Mesenchymal stem cell (in vitro differentiated cells and primary cell): Measurements from ENCODE around the gene AMIGO3.
"Not testable (repeated sequence)": the region's sequence is repeated elsewhere in the genome, so short reads cannot be mapped to it uniquely, and the experiment has no call there.

Experiments
- DNase-seq: peaks from one replicate; pipeline ENCODE4 v3.0.0-alpha.2; 2013
- H2AFZ ChIP-seq: one replicate; pipeline ENCODE4 v1.6.1; 2013; ENCODE audit warnings: low read depth, mild to moderate bottlenecking, control low read depth, inconsistent platforms, low read length, moderate library complexity
- H2AK5ac ChIP-seq: 2 replicates; pipeline ENCODE4 v1.6.1; 2013; ENCODE audit warnings: low read length, moderate library complexity, mild to moderate bottlenecking, inconsistent platforms; ENCODE audit not compliant: severe bottlenecking
- H2BK120ac ChIP-seq: one replicate; pipeline ENCODE4 v1.6.1; 2013; ENCODE audit warnings: low read depth, mild to moderate bottlenecking, inconsistent platforms, low read length, moderate library complexity
- H2BK12ac ChIP-seq, 2 experiments: one replicate each; pipeline ENCODE4 v1.6.1; 2013; ENCODE audit warnings: inconsistent platforms in 2 of 2, low read length in 2 of 2, mild to moderate bottlenecking in 2 of 2, moderate library complexity in 2 of 2, control low read depth in 1 of 2
- H2BK15ac ChIP-seq: one replicate; pipeline ENCODE4 v1.6.1; 2013; ENCODE audit warnings: mild to moderate bottlenecking, low read depth, inconsistent platforms; ENCODE audit not compliant: poor library complexity, severe bottlenecking
- H2BK5ac ChIP-seq: 2 replicates; pipeline ENCODE4 v1.6.1; 2013; ENCODE audit warnings: low read depth, mild to moderate bottlenecking, low read length, control low read depth, inconsistent platforms; ENCODE audit not compliant: poor library complexity, severe bottlenecking
- H3K14ac ChIP-seq, 2 experiments: one replicate each; pipeline ENCODE4 v1.6.1; 2013; ENCODE audit warnings: inconsistent platforms in 2 of 2, low read length in 2 of 2, control low read depth in 1 of 2, mild to moderate bottlenecking in 1 of 2, moderate library complexity in 1 of 2
- H3K18ac ChIP-seq, 2 experiments: one replicate each; pipeline ENCODE4 v1.6.1; 2013; ENCODE audit warnings: inconsistent platforms in 2 of 2, low read length in 2 of 2, control low read depth in 1 of 2, low read depth in 1 of 2, mild to moderate bottlenecking in 1 of 2
- H3K23ac ChIP-seq, 2 experiments: one replicate each; pipeline ENCODE4 v1.6.1; 2013; ENCODE audit warnings: inconsistent platforms in 2 of 2, low read length in 2 of 2, mild to moderate bottlenecking in 2 of 2, moderate library complexity in 2 of 2, control low read depth in 1 of 2
- H3K27ac ChIP-seq: 2 replicates; pipeline ENCODE4 v1.5.1; 2013; ENCODE audit warnings: mild to moderate bottlenecking, moderate library complexity, low read length, control low read depth, inconsistent platforms; ENCODE audit not compliant: poor library complexity, severe bottlenecking
- H3K27me3 ChIP-seq, 2 experiments: 2 replicates each; pipeline versions ENCODE4 v1.6.1 to v1.7.0; 2013; ENCODE audit warnings: low read length in 2 of 2, mild to moderate bottlenecking in 2 of 2, moderate library complexity in 2 of 2, control low read depth in 1 of 2, inconsistent platforms in 1 of 2; ENCODE audit not compliant: control insufficient read depth in 1 of 2, insufficient read depth in 1 of 2
- H3K36me3 ChIP-seq, 2 experiments: 2 replicates each; pipeline versions ENCODE4 v1.6.1 to v1.7.0; 2013; ENCODE audit warnings: low read length in 2 of 2, control low read depth in 1 of 2, inconsistent platforms in 1 of 2, low read depth in 1 of 2, mild to moderate bottlenecking in 1 of 2; ENCODE audit not compliant: insufficient read depth in 2 of 2, control insufficient read depth in 1 of 2
- H3K4ac ChIP-seq, 2 experiments: one replicate each; pipeline ENCODE4 v1.6.1; 2013; ENCODE audit warnings: inconsistent platforms in 2 of 2, low read length in 2 of 2, mild to moderate bottlenecking in 2 of 2, moderate library complexity in 2 of 2, control low read depth in 1 of 2, low read depth in 1 of 2
- H3K4me1 ChIP-seq: 2 replicates; pipeline ENCODE4 v1.6.1; 2013; ENCODE audit warnings: low read depth, low read length, control low read depth; ENCODE audit not compliant: control insufficient read depth, insufficient read depth
- H3K4me2 ChIP-seq: 2 replicates; pipeline ENCODE4 v1.6.1; 2013; ENCODE audit warnings: low read length, mild to moderate bottlenecking, inconsistent platforms; ENCODE audit not compliant: poor library complexity, severe bottlenecking
- H3K4me3 ChIP-seq, 2 experiments: 2 replicates each; pipeline versions ENCODE4 v1.5.1 to v1.7.0; 2013; ENCODE audit warnings: low read length in 2 of 2, mild to moderate bottlenecking in 2 of 2, control low read depth in 1 of 2, low read depth in 1 of 2; ENCODE audit not compliant: insufficient read depth in 1 of 2
- H3K79me1 ChIP-seq: replicated peaks from 2 replicates; pipeline ENCODE4 v1.6.1; 2013; ENCODE audit warnings: mild to moderate bottlenecking, control low read depth, low read length, inconsistent platforms; ENCODE audit not compliant: poor library complexity, severe bottlenecking
- H3K9ac ChIP-seq: 2 replicates; pipeline ENCODE4 v1.7.0; 2013; ENCODE audit warnings: mild to moderate bottlenecking, low read length, moderate library complexity
- H3K9me3 ChIP-seq: 2 replicates; pipeline ENCODE4 v1.7.0; 2013; ENCODE audit warnings: mild to moderate bottlenecking, low read length; ENCODE audit not compliant: control insufficient read depth
- H4K8ac ChIP-seq: one replicate; pipeline ENCODE4 v1.6.1; 2013; ENCODE audit warnings: inconsistent platforms, mild to moderate bottlenecking, low read length, moderate library complexity
- H4K91ac ChIP-seq: one replicate; pipeline ENCODE4 v1.6.1; 2013; ENCODE audit warnings: mild to moderate bottlenecking, low read length, inconsistent platforms
- WGBS: methylation state at CpG from one replicate; pipeline ENCODE4 v1.1.7; 2013; ENCODE audit warnings: mixed read lengths; 5-methylcytosine and 5-hydroxymethylcytosine counted together

The AMIGO3 gene

DNA sequence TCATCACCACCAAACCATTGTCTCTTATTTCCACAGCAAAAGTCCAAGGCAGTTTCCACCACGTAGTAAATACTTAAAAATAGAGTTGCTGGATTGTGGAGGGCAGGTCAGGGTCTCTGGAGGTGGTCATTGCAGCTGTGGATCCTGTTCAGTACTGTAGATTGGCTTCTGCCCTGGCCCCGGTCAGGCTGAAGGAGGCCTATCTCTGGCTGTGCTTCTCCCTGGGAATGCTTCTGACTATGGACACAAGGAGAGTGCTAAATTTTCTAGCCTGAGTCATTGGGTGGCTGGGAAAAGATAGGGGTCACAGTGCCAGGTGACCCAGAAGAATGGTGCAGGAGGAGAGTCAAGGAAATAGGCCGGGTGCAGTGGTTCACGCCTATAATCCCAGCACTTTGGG is 30.6 kb upstream of the AMIGO3 start:
- H2AK5ac ChIP-seq: peak overlapping the region; percentile 31
- H2BK120ac ChIP-seq: no peak overlapping the region
- H3K27me3 ChIP-seq: no peaks in the 10 kb centered on the region
- peak; percentile 18 for DNase-seq
- H4K8ac ChIP-seq: no peak overlapping the region
- H4K91ac ChIP-seq: no peak overlapping the region
- peak overlapping the region; percentile 44 for H3K27ac ChIP-seq
- H3K9ac ChIP-seq: no peak overlapping the region
- H3K18ac ChIP-seq: no peak overlapping the region
- peaks cover 13% of the 10 kb centered on the region for H3K4me1 ChIP-seq
- no peak overlapping the region for H2AFZ ChIP-seq
- H3K9me3 ChIP-seq: no peaks in the 10 kb centered on the region
- H2BK12ac ChIP-seq: no peak overlapping the region
- H3K4ac ChIP-seq: no peak overlapping the region
- peaks cover 18% of the 10 kb centered on the region for H3K79me1 ChIP-seq
- no peak overlapping the region for H3K14ac ChIP-seq
- H2BK15ac ChIP-seq: no peak overlapping the region
- 100% methylated on average over 4 of the region's 4 CpGs for WGBS
- no peak overlapping the region for H2BK5ac ChIP-seq
- H3K23ac ChIP-seq: no peak overlapping the region
- H3K4me3 ChIP-seq: no peak overlapping the region
- no peak overlapping the region for H3K4me2 ChIP-seq
- H3K36me3 ChIP-seq: peaks cover 0 to 23% of the 10 kb centered on the region in 2 experiments

DNA sequence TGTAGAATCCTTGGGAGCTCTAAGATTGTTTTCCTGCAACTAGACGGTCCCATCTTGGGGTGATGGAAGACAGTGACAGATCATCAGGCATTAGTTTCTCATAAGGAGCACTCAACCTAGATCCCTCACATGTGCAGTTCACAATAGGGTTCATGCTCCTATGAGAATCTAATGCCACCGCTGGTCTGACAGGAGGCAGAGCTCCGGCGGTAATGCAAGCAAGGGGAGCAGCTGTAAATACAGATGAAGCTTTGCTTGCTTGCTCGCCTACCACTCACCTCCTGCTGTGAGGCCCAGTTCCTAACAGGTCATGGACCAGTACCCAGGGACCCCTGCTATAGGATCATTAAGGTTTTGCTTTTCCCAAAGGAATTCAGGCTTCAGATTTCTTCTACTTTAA is 29.4 kb upstream of the AMIGO3 start:
- H2BK5ac ChIP-seq, H3K14ac ChIP-seq, H2AK5ac ChIP-seq, H2BK120ac ChIP-seq, DNase-seq, H3K9ac ChIP-seq, H2BK12ac ChIP-seq, H3K4me3 ChIP-seq, H3K23ac ChIP-seq, H4K91ac ChIP-seq, H3K4ac ChIP-seq, H4K8ac ChIP-seq, H2AFZ ChIP-seq, H3K18ac ChIP-seq, H3K9me3 ChIP-seq, H3K27me3 ChIP-seq, H2BK15ac ChIP-seq: not testable (repeated sequence)
- WGBS: 93% methylated on average over 5 of the region's 5 CpGs
- peaks cover 13% of the 10 kb centered on the region for H3K4me1 ChIP-seq
- H3K4me2 ChIP-seq: peak overlapping the region; percentile 23
- H3K36me3 ChIP-seq: peaks cover 0 to 31% of the 10 kb centered on the region in 2 experiments
- peak overlapping the region; percentile 51 for H3K27ac ChIP-seq
- peaks cover 16% of the 10 kb centered on the region for H3K79me1 ChIP-seq

DNA sequence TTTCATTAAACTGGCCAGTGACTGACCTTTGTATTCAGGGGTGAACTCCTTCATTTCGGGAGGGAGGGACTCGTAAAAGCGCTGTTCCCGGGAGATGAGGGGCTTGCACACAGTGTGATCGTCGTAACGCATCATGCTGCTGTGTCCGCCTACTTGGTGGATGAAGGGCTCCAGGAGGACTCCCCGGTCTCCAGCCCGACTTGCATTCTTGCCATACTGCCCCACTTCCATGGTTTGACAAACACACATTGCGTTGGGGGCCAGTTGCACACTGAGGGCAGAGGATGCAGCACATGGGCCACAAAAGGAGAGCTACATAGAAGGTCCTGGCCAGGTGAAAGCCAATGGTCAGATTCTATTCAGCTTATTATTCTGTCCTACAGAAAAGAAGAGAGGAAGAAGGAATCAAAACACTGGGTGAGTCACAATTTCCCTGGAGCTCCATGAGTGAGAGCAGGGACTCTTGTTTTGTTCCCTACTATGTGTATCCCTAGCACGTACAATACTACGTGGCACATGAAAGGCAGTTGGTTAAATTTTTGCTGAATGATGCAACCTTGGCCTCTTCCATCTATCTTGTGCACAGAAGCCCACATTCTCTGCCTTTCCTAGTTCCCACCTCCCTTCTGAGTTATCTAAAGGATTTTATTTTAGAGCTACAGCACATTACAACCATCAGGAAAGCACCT is 28.5 kb upstream of the AMIGO3 start:
- Histone ChIP-seq H3K36me3 (peaks cover 6 to 37% of the 10 kb centered on the region in 2 experiments), H2AK5ac (no peak overlapping the region), H3K27me3 (no peaks in the 10 kb centered on the region), H3K9ac (peak overlapping the region; percentile 17), H2BK15ac (no peak overlapping the region), H3K79me1 (peaks cover 18% of the 10 kb centered on the region), H3K18ac (peak overlapping the region in 1 of 2 experiments; percentile 18), H3K4ac (no peak overlapping the region), H2AFZ (no peak overlapping the region), H3K4me1 (peaks cover 13% of the 10 kb centered on the region), H4K8ac (no peak overlapping the region), H4K91ac (no peak overlapping the region), H3K4me3 (no peak overlapping the region), H3K23ac (no peak overlapping the region), H3K27ac (peak overlapping the region; percentile 51), H2BK12ac (no peak overlapping the region), H3K14ac (no peak overlapping the region), H3K9me3 (no peaks in the 10 kb centered on the region), H2BK120ac (no peak overlapping the region), H3K4me2 (no peak overlapping the region), H2BK5ac (no peak overlapping the region)
- WGBS: 91% methylated on average over 13 of the region's 13 CpGs
- peak; percentile 85 for DNase-seq

DNA sequence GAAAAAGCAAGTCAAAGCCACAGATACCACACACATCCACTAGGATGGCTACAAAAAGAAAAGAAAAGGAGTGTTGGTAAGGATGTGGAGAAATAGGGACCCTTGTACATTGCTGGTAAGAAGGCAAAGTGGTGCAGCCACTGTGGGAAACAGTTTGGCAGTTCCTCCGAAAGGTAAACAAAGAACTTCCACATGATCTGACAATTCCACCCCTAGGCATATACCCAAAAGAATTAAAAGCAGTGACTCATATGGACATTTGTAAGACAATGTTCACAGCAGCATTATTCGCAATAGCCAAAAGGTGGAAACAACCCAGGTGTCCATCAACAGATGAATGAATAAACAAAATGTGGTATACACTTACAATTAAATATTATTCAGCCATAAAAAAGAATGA is 26.5 kb upstream of the AMIGO3 start:
- DNase-seq: peak; percentile 54
- H3K4me3 ChIP-seq: no peak overlapping the region
- H2BK15ac ChIP-seq: no peak overlapping the region
- no peak overlapping the region for H4K91ac ChIP-seq
- H3K4me2 ChIP-seq: no peak overlapping the region
- peaks cover 13% of the 10 kb centered on the region for H3K4me1 ChIP-seq
- no peak overlapping the region for H2BK12ac ChIP-seq
- H3K27ac ChIP-seq: no peak overlapping the region
- peaks cover 22% of the 10 kb centered on the region for H3K79me1 ChIP-seq
- no peak overlapping the region for H3K23ac ChIP-seq
- no peak overlapping the region for H2BK5ac ChIP-seq
- no peak overlapping the region for H3K9ac ChIP-seq
- H3K4ac ChIP-seq: no peak overlapping the region
- H4K8ac ChIP-seq: no peak overlapping the region
- peaks cover 11 to 51% of the 10 kb centered on the region in 2 experiments for H3K36me3 ChIP-seq
- no peak overlapping the region for H2AFZ ChIP-seq
- 83% methylated on average over 2 of the region's 2 CpGs for WGBS
- H3K27me3 ChIP-seq: no peaks in the 10 kb centered on the region
- H2AK5ac ChIP-seq: no peak overlapping the region
- no peak overlapping the region for H3K18ac ChIP-seq
- H3K14ac ChIP-seq: no peak overlapping the region
- H2BK120ac ChIP-seq: no peak overlapping the region
- H3K9me3 ChIP-seq: no peaks in the 10 kb centered on the region
